Measurements from ENCODE around the gene ZNF865. TPM values are rescaled to one million over a fixed set of nuclear protein-coding genes. Genes with fewer than 3 reads are reported as not detected.

ZNF865 gene
- total RNA-seq, 1 donor from 2014 or later = 18.9 TPM

- intact Hi-C loops (cut with micrococcal nuclease) = loop anchor here (1.0 to 2.0 kb wide), 3 partner anchors 7 to 39 kb away; partner anchors contain the start of genes EPN1, FIZ1 and ZNF581
- peak overlapping the region; percentile 100 for H3K27ac Mint-ChIP-seq
- H3K36me3 Mint-ChIP-seq (ENCODE audit: low read depth) = peaks cover 26% of the 10 kb centered on the region
- peak overlapping the region; percentile 100 for H3K4me3 Mint-ChIP-seq
- ChIA-PET CTCF (interaction anchor here (0.7 to 1.9 kb wide), 2 partner anchors 17 to 124 kb away, joined by 3 to 4 read pairs; no protein-coding TSS in a partner anchor), POLR2A (interaction anchor here (0.9 to 5.2 kb wide), 7 partner anchors 12 to 160 kb away, joined by 3 to 55 read pairs (median 7); partner anchors contain the start of genes CCDC106, FIZ1, U2AF2 and ZNF524)
- peaks cover 65% of the 10 kb centered on the region for H3K4me1 Mint-ChIP-seq
- TF ChIP-seq, protein P1, sequence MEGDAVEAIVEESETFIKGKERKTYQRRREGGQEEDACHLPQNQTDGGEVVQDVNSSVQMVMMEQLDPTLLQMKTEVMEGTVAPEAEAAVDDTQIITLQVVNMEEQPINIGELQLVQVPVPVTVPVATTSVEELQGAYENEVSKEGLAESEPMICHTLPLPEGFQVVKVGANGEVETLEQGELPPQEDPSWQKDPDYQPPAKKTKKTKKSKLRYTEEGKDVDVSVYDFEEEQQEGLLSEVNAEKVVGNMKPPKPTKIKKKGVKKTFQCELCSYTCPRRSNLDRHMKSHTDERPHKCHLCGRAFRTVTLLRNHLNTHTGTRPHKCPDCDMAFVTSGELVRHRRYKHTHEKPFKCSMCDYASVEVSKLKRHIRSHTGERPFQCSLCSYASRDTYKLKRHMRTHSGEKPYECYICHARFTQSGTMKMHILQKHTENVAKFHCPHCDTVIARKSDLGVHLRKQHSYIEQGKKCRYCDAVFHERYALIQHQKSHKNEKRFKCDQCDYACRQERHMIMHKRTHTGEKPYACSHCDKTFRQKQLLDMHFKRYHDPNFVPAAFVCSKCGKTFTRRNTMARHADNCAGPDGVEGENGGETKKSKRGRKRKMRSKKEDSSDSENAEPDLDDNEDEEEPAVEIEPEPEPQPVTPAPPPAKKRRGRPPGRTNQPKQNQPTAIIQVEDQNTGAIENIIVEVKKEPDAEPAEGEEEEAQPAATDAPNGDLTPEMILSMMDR (IDR thresholded peaks at IDR 0.05) = no peak
- no peak for ATAC-seq (ENCODE audit: low read depth)
- DNase-seq = no peak
- peaks cover 3% of the 10 kb centered on the region for H3K9me3 Mint-ChIP-seq
- H3K27me3 Mint-ChIP-seq = no peaks in the 10 kb centered on the region
Measured at GRCh38 chr19:55635856-55636440, 30.5 kb downstream of the ZNF865 start.

DNA sequence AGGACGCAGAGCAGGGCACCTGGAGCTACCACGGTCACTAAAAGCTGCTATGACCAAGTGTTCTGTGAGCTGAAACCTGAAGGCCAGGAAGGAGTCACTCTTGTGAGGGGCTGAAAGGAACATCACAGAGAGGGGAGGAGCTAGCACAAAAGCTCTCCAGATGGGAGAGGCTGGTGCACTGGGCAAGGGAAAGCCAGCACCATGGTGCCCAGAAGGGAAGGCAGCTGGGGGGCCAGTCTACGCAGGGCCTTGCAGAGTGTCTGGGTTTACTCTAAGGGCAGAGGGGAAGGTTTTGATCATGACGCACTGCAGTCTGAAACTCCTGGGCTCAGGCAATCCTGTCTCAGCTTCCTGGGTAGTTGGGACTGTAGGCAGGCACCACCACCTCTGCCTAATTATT is 31.3 kb downstream of the ZNF865 start:
- DNase-seq = no peak
- ATAC-seq (ENCODE audit: low read depth) = no peak
- H3K27me3 Mint-ChIP-seq = no peaks in the 10 kb centered on the region
- peak overlapping the region; percentile 100 for H3K27ac Mint-ChIP-seq
- H3K4me3 Mint-ChIP-seq = peak overlapping the region; percentile 100
- H3K4me1 Mint-ChIP-seq = peaks cover 67% of the 10 kb centered on the region
- H3K36me3 Mint-ChIP-seq (ENCODE audit: low read depth) = peaks cover 29% of the 10 kb centered on the region
- ChIA-PET CTCF (interaction anchor here (0.9 to 1.3 kb wide), 3 partner anchors 11 to 117 kb away, joined by 3 to 4 read pairs (median 3); no protein-coding TSS in a partner anchor), POLR2A (interaction anchor here (0.6 to 5.2 kb wide), 6 partner anchors 12 to 160 kb away, joined by 3 to 55 read pairs (median 12); partner anchors contain the start of genes CCDC106, FIZ1, U2AF2 and ZNF524)
- intact Hi-C loops (cut with micrococcal nuclease) = no loop called here
- TF ChIP-seq, protein P1 (IDR thresholded peaks at IDR 0.05) = no peak
- H3K9me3 Mint-ChIP-seq = peaks cover 3% of the 10 kb centered on the region

GRCh38 chr19:55637534-55637933 is 32.1 kb downstream of the ZNF865 start:
- CTCF ChIA-PET = interaction anchor here (0.6 to 1.3 kb wide), 3 partner anchors 10 to 616 kb away, joined by 3 to 4 read pairs (median 3); no protein-coding TSS in a partner anchor
- H3K27me3 Mint-ChIP-seq = no peaks in the 10 kb centered on the region
- H3K27ac Mint-ChIP-seq = peak overlapping the region; percentile 32
- TF ChIP-seq, protein P1 (IDR thresholded peaks at IDR 0.05) = no peak
- intact Hi-C loops (cut with micrococcal nuclease) = no loop called here
- POLR2A ChIA-PET = interaction anchor here (0.5 to 5.2 kb wide), 8 partner anchors 11 to 1174 kb away, joined by 3 to 55 read pairs (median 4); partner anchors contain the start of genes CCDC106, LENG9, U2AF2 and ZNF628
- H3K9me3 Mint-ChIP-seq = peaks cover 3% of the 10 kb centered on the region
- H3K36me3 Mint-ChIP-seq (ENCODE audit: low read depth) = peaks cover 29% of the 10 kb centered on the region
- H3K4me1 Mint-ChIP-seq = peaks cover 65% of the 10 kb centered on the region
- no peak for DNase-seq
- peak overlapping the region; percentile 60 for H3K4me3 Mint-ChIP-seq
- no peak for ATAC-seq (ENCODE audit: low read depth)

DNA sequence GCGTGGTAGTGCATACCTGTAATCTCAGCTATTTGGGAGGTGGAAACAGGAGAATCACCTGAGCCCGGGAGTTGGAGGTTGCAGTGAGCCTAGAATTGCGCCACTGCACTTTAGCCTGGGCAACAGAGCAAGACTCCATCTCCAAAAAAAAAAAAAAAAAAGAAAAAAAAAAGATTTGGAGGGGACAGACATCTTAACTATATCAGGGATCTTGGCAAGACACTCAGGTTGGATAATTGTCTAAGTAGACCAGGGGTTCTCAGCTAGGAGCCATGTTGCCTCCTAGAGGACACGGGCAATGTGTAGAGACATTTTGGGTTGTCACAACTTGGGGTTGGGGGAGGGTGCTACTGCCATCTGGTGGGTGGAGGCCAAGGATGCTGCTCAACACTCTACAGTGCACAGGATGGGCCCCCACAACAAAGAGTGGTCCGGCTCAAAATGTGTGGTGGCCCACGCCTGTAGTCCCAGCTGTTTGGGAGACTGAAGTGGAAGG is 33.5 kb downstream of the ZNF865 start:
- POLR2A ChIA-PET = interaction anchor here (0.7 to 5.2 kb wide), 5 partner anchors 10 to 482 kb away, joined by 3 to 55 read pairs (median 7); partner anchors contain the start of genes CCDC106, KMT5C and U2AF2
- ATAC-seq (ENCODE audit: low read depth) = no peak
- no peak for DNase-seq
- CTCF ChIA-PET = no interaction called here
- peaks cover 33% of the 10 kb centered on the region for H3K36me3 Mint-ChIP-seq (ENCODE audit: low read depth)
- peak overlapping the region; percentile 84 for H3K27ac Mint-ChIP-seq
- no peaks in the 10 kb centered on the region for H3K27me3 Mint-ChIP-seq
- peak overlapping the region; percentile 64 for H3K4me3 Mint-ChIP-seq
- TF ChIP-seq, protein P1 (IDR thresholded peaks at IDR 0.05) = no peak
- intact Hi-C loops (cut with micrococcal nuclease) = no loop called here
- peaks cover 3% of the 10 kb centered on the region for H3K9me3 Mint-ChIP-seq
- peaks cover 74% of the 10 kb centered on the region for H3K4me1 Mint-ChIP-seq
